HepG2 (cell line): ENCODE results near the gene PCGF2. TPM values are rescaled to one million over a fixed set of nuclear protein-coding genes. Genes with fewer than 3 reads are reported as not detected.

Source experiments
- BRCA1 ChIP-seq: sonication (generic); formaldehyde crosslinking; IDR thresholded peaks from 2 replicates; pipeline ENCODE4 v1.4.0; 2020; ENCODE audit warnings: missing genetic modification reagents
- ESRRA ChIP-seq: sonication (generic); formaldehyde crosslinking; IDR thresholded peaks from 2 replicates; pipeline ENCODE4 v1.5.1; 2020; ENCODE audit warnings: mild to moderate bottlenecking, low read depth, missing genetic modification reagents
- GLI4 ChIP-seq: sonication (generic); formaldehyde crosslinking; IDR thresholded peaks from 2 replicates; pipeline ENCODE4 v1.5.1; 2020; ENCODE audit warnings: missing genetic modification reagents, mild to moderate bottlenecking, moderate library complexity, borderline replicate concordance
- PAWR ChIP-seq: sonication (generic); formaldehyde crosslinking; IDR thresholded peaks from 2 replicates; pipeline ENCODE4 v1.4.0; 2020; ENCODE audit warnings: missing genetic modification reagents, mild to moderate bottlenecking, borderline replicate concordance
- SIX1 ChIP-seq: sonication (generic); formaldehyde crosslinking; IDR thresholded peaks from 2 replicates; pipeline ENCODE4 v1.4.0; 2020; ENCODE audit warnings: missing genetic modification reagents, borderline replicate concordance
- SNAPC4 ChIP-seq: sonication (generic); formaldehyde crosslinking; IDR thresholded peaks from 2 replicates; pipeline ENCODE4 v1.4.0; 2020; ENCODE audit warnings: mild to moderate bottlenecking, missing genetic modification reagents
- TAF1 ChIP-seq: sonication (generic); formaldehyde crosslinking; IDR thresholded peaks from 2 replicates; pipeline ENCODE4 v1.4.0; 2020; ENCODE audit warnings: missing genetic modification reagents
- YEATS2 ChIP-seq: sonication (generic); formaldehyde crosslinking; IDR thresholded peaks from 2 replicates; pipeline ENCODE4 v1.4.0; 2020; ENCODE audit warnings: missing genetic modification reagents, borderline replicate concordance
- ZBTB49 ChIP-seq: sonication (generic); formaldehyde crosslinking; IDR thresholded peaks from 2 replicates; pipeline ENCODE4 v1.4.0; 2020; ENCODE audit warnings: missing genetic modification reagents, borderline replicate concordance
- ZFY ChIP-seq: sonication (generic); formaldehyde crosslinking; IDR thresholded peaks from 2 replicates; pipeline ENCODE4 v1.4.0; 2020; ENCODE audit warnings: missing genetic modification reagents
- ZFYVE20 ChIP-seq: sonication (generic); formaldehyde crosslinking; IDR thresholded peaks from 2 replicates; pipeline ENCODE4 v1.8.0; 2023; ENCODE audit warnings: low read depth, mild to moderate bottlenecking, moderate library complexity, missing genetic modification reagents, borderline replicate concordance
- ZNF260 ChIP-seq: sonication (generic); formaldehyde crosslinking; IDR thresholded peaks from 2 replicates; pipeline ENCODE4 v1.4.0; 2020; ENCODE audit warnings: missing genetic modification reagents, low read depth, mild to moderate bottlenecking, borderline replicate concordance
- ZNF33B ChIP-seq: sonication (generic); formaldehyde crosslinking; IDR thresholded peaks from 2 replicates; pipeline ENCODE4 v1.5.1; 2020; ENCODE audit warnings: mild to moderate bottlenecking, missing genetic modification reagents
- ZNF431 ChIP-seq: sonication (generic); formaldehyde crosslinking; IDR thresholded peaks from 2 replicates; pipeline ENCODE4 v1.9.0; 2022; ENCODE audit warnings: missing genetic modification reagents, low read depth, mild to moderate bottlenecking, borderline replicate concordance
- ZNF687 ChIP-seq: sonication (generic); formaldehyde crosslinking; IDR thresholded peaks from 2 replicates; pipeline ENCODE4 v1.5.1; 2020; ENCODE audit warnings: mild to moderate bottlenecking, missing genetic modification reagents, moderate library complexity
- ZNF772 ChIP-seq: sonication (generic); formaldehyde crosslinking; IDR thresholded peaks from 2 replicates; pipeline ENCODE4 v1.5.0; 2020; ENCODE audit warnings: mild to moderate bottlenecking, missing genetic modification reagents
- ZNF883 ChIP-seq: sonication (generic); formaldehyde crosslinking; IDR thresholded peaks from 2 replicates; pipeline ENCODE4 v1.5.1; 2020; ENCODE audit warnings: mild to moderate bottlenecking, missing genetic modification reagents; ENCODE audit errors: not compliant biosample characterization
- polyA plus RNA-seq, 8 experiments: library from polyadenylated mRNA; depleted of rRNA in 3 of 8; stranded (reverse) in 7 of 8; unstranded in 1 of 8; fragments of >200 nt; fragmentation: Illumina TruSeq in 4 of 8; extraction: Trizol in 4 of 8; gene quantifications; 2 replicates each; pipeline versions ENCODE4 v1.2.1 to v1.2.3, GENCODE V29; 2011 to 2016; ENCODE audit warnings: low read depth in 4 of 8, missing spikeins in 1 of 8, mixed read lengths in 1 of 8; ENCODE audit not compliant: insufficient read depth in 1 of 8
- total RNA-seq, 5 experiments: library from RNA; depleted of rRNA; stranded (reverse); fragments of >200 nt; fragmentation: Illumina TruSeq; extraction: Trizol; gene quantifications; 2 replicates each; pipeline ENCODE4 v1.2.3, GENCODE V29; 2016; ENCODE audit warnings: low read depth in 1 of 5

Gene PCGF2
- total and polyA plus RNA-seq, 2 of the 13 experiments (the other 11 are each of a cell fraction or from before 2014, with no cell fraction given): 11.6 to 29.4 TPM

- TF ChIP-seq ZNF33B (CRISPR knock-in tag): no peak
- no peak for TF ChIP-seq TAF1
- TF ChIP-seq ZBTB49: no peak
- TF ChIP-seq ZNF431 (CRISPR knock-in tag): no peak
- TF ChIP-seq YEATS2 (CRISPR knock-in tag): no peak
- peak; percentile 71 for TF ChIP-seq ZNF687 (CRISPR knock-in tag)
- TF ChIP-seq SNAPC4 (CRISPR knock-in tag): no peak
- TF ChIP-seq BRCA1: no peak
- TF ChIP-seq ZFY (CRISPR knock-in tag): peak; percentile 16; the same call in 1 of the 2 replicates
- no peak for TF ChIP-seq ESRRA (CRISPR knock-in tag)
- TF ChIP-seq ZNF260 (CRISPR knock-in tag): no peak
- 0 out of 2 replicates have a peak, but pooled peaks have one; percentile 21 for TF ChIP-seq ZNF772 (CRISPR knock-in tag)
- TF ChIP-seq GLI4 (CRISPR knock-in tag): no peak
- no peak for TF ChIP-seq SIX1
- no peak for TF ChIP-seq ZNF883 (CRISPR knock-in tag)
- 0 out of 2 replicates have a peak, but pooled peaks have one; percentile 63 for TF ChIP-seq ZFYVE20 (CRISPR knock-in tag)
- TF ChIP-seq PAWR (CRISPR knock-in tag): 0 out of 2 replicates have a peak, but pooled peaks have one; percentile 11
Measured at GRCh38 chr17:38745545-38745944, 2.6 kb downstream of the PCGF2 start (continued).
